Suppressor macrophage (primary cell): ENCODE results near the gene CDK11A.
"Not testable (repeated sequence)": the region's sequence is repeated elsewhere in the genome, so short reads cannot be mapped to it uniquely, and the experiment has no call there.

Experiments used
- DNase-seq, 4 experiments: peaks; one replicate each; pipeline ENCODE4 v3.0.0-alpha.2; 2020 to 2022

Gene CDK11A

DNA sequence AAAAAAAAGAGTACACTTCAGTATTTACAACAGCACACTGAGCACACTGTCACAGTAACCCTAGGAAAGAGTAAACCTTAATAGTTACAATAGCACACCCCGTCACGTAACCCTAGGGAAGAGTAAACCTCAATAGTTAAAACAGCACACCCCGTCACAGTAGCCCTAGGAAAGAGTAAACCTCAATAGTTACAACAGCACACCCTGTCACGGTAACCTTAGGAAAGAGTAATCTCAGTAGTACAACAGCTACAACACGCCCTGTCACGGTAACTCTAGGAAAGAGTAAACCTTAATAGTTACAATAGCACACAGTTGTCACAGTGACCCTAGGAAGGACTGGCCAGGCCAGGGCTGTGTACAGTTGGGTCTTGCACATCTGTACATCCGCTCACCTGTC, 3.0 kb downstream of the CDK11A start:
- DNase-seq, result no peak

- not testable (repeated sequence) for DNase-seq
These were observed 8.9 kb downstream of the CDK11A start for GRCh38 chr1:1715109-1715883.

- not testable (repeated sequence) for DNase-seq
These were observed 16.3 kb downstream of the CDK11A start for GRCh38 chr1:1707897-1708296.

GRCh38 chr1:1707241-1707640, 16.9 kb downstream of the CDK11A start:
- not testable (repeated sequence) for DNase-seq

- not testable (repeated sequence) for DNase-seq
These were observed 18.5 kb downstream of the CDK11A start for GRCh38 chr1:1705623-1706022.

DNA sequence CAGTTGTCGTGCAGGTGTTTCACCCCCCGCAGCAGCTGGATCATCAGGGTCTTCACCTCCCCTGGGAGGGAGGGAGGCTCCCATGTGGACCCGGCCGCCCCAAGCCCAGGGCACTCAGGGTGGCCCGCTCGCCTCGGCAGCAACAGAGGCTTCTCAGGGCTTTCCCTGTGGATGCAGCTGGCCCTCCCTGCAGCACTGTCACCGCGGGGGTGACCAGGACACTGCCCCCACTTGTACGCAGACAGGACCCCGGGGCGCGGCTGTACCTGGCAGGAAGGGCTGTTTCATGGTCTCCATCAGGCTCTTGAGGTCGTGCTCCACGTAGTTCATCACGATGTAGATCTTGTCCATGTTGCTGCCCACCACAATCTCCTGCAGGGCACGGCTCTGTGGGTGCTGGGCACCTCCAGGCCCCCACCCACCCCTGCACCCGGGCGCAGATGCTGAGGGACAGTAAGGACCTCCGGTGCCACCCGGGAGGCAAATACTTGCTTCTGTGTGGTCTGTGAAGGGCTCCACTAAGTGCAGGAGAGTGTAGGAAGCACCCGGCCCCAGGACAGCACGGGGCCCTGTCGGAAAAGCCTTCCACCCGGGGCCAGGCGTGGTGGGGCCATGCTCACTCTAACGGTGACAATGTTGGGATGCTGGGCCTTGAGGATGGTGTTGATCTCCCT, 19.7 kb downstream of the CDK11A start:
- not testable (repeated sequence) for DNase-seq

GRCh38 chr1:1703796-1704195, 20.4 kb downstream of the CDK11A start:
- no peak for DNase-seq

DNA sequence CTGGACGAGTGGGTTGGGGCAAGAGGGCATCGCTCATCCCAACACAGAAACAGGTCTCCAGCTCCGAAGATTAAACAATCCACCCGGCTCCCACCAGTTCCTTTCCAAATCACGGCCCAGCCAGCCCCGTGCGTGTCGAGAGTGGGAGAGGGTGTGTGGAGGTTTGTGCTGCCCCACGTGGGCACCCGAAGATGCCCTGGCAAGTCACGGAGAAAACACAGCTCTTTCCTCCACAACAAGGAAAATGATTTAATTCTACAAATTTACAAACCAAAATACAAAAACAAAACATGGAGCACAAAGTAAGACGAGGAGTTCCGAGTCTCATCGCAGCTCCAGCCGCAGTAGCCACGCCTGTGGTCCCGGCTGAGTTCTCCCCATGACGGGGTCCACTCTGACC, 21.7 kb downstream of the CDK11A start:
- not testable (repeated sequence) for DNase-seq

DNA sequence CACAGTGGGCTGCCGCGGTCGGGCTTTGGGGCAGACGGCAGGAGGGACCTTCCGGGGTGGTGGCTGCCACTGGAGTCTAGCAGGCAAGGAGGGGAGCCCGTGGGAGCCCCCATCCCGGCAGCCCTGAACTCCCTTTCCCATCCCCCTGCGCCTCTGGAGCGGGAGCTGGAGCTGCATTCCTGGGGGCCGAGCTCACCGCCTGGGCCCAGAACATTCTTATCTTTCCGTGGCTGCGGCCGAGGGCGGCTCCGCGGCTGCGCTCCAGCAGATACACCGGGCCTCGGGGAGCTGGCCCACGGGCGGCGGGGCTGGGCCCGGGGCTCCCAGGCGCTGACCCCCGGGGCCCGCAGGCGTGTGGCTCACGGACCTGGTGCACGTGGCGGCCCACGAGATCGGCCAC, 23.6 kb downstream of the CDK11A start:
- not testable (repeated sequence) for DNase-seq

DNA sequence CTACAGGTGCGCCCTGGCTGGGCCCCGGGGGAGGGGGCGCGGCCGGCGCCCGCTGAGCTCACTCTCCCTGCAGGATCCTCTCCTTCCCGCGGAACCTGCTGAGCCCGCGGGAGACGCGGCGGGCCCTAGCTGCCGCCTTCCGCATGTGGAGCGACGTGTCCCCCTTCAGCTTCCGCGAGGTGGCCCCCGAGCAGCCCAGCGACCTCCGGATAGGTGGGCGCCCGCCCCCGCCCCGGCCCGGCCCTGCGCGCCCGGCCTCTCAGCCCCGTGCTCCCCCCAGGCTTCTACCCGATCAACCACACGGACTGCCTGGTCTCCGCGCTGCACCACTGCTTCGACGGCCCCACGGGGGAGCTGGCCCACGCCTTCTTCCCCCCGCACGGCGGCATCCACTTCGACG, 24.1 kb downstream of the CDK11A start:
- not testable (repeated sequence) for DNase-seq

GRCh38 chr1:1699061-1699460, 25.1 kb downstream of the CDK11A start:
- not testable (repeated sequence) for DNase-seq

DNA sequence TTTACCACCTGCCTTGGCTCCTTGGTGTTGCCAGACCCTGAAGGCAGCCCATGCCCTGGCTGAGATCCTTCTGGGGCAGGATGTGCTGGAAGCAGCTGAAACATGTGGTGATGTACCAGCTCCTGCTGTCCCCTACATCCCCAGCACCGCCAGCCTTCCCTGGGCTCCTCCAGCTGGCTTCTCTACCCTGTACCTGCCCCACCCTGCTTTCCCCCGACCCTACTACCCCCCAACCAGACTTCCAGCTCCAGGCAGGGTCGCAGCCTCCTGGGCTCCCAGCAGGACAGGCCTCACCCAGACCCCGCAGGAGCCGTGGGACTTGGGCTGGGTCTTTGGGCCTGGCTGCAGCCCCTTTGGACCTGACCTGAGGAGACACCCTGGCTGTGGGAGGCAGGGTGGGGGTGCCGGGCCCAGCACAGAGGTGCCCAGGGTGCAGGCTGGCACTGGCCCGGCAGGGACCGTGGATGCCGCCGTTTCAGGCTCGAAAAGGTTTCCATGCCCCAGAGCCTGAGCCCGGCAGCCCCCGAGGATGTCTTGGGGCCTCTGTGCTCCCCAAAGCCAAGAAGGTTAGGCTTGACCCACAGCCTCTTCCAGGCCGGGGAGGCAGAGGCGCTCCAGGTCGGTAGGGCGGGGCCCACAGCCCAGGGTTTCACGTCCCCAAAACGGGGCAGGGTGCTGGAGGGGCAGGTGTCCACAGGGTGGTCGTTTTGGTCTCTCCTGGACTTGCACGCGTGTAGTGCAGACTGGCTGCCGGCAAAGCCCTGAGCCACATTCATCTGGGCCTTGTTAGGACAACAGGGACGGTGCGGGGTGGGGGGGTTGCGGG, 26.6 kb downstream of the CDK11A start:
- DNase-seq, result not testable (repeated sequence)

GRCh38 chr1:1696431-1697357, 27.5 kb downstream of the CDK11A start:
- not testable (repeated sequence) for DNase-seq

GRCh38 chr1:1692714-1693647, 31.2 kb downstream of the CDK11A start, which contains the start of gene SLC35E2B:
Gene SLC35E2B (minus strand): TSS chr1:1692795. CDS start chr1:1676699, 16,096 bp downstream.
- peak; percentile 93 to 94 (median 94) for DNase-seq

DNA sequence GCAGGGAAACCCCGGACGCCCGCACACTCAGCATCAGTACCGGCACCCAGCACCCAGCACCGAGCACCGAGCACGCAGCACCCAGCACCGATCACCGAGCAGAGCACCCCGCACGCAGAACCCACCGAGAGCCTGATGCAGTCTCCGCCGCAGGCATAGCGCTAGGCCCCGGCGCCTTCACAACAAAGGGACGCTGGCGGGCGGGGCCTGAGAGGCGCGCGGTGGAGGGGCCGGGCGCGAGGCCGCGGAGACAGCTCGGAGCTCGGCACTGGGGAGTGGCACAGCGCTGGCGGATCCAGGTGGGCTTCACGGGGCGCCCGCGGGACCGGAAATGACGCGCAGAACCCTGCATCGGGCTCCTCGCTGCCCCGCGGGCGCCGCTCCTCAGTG, 31.8 kb downstream of the CDK11A start:
- peak; percentile 64 to 82 (median 71) for DNase-seq

DNA sequence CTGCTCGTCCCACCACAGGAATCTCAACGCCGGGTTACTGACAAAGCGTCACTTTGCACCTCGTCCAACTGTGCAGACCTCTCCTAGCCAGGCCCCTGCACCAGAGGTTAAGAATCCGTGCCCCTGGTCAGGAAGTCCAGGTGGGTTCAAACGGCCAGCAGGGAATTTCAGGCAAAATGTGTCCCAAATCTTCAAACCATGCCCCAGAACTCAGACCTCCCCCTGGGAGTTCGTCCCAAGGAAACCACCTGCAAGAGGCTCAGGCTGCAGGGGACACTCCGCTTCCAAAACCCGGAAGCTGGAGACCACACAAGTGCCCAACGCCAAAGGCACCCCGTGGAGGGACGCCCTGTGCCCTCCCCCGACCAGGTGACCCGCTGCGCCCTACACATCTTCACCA, 32.7 kb downstream of the CDK11A start:
- DNase-seq, result not testable (repeated sequence)

DNA sequence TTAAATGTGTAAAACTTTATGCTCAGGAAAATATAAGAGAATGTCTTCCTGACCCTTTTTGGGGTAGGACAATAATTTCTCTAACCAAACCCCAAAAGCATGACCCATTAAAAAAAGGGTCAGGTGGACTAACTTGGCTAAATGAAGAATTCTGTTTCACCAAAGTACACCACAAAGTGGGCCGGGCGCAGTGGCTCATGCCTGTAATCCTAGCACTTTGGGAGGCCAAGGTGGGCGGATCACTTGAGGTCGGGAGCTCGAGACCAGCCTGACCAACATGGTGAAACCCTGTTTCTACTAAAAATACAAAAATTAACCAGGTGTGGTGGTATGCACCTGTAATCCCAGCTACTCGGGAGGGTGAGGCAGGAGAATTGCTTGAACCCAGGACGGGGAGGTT, 34.6 kb downstream of the CDK11A start:
- not testable (repeated sequence) for DNase-seq

GRCh38 chr1:1687846-1688245, 36.3 kb downstream of the CDK11A start:
- no peak for DNase-seq

DNA sequence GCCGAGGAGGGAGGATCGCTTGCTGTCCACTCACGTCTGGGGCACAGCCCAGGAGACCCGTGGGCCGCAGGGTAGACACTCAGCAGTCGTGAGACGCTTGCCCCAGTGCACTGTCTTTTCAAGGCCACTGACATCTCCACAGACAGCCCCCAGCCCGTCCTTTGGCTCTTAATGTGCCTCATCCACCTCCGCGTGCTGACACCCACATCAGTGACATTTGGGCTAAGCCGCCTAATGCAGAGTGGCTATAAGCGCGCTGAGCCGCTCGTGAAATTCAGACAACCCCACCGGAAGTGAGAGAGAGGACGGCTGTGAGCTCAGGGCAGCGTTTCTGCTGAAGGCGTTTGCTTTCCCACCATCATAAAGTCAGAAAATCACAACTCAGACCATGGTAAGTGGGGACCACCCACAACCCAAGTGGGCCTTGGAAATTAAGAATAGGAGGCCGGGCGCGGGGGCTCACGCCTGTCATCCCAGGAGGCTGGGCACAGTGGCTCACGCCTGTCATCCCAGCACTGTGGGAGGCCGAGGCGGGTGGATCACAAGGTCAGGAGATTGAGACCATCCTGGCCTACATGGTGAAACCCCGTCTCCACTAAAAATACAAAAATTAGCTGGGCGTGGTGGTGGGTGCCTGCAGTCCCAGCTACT, 40.0 kb downstream of the CDK11A start:
- DNase-seq, result no peak
